Vagina (tissue), 2 donors: ENCODE results near the gene LZTFL1.

ENCODE experiments used
- CTCF ChIP-seq, 3 experiments: fragments of 450-650 bp in 2 of 3; fragments of 200-600 bp in 1 of 3; sonication (generic) in 1 of 3; IDR thresholded peaks; one replicate each; pipeline ENCODE4 v1.5.1; 2017 to 2019; ENCODE audit warnings: antibody characterized with exemption in 3 of 3, mild to moderate bottlenecking in 2 of 3, moderate library complexity in 2 of 3
- POLR2A ChIP-seq, 2 donors: fragments of 450-650 bp; IDR thresholded peaks; one replicate each; pipeline ENCODE4 v1.6.1; 2017; ENCODE audit warnings: antibody characterized with exemption in 2 of 2, mild to moderate bottlenecking in 2 of 2, moderate library complexity in 2 of 2

- TF ChIP-seq CTCF (IDR thresholded peaks at IDR 0.05) (no peak), POLR2A (IDR thresholded peaks at IDR 0.05) (no peak)
Observed at GRCh38 chr3:45817831-45818522, 23.9 kb downstream of the LZTFL1 start.
